CD4-positive, alpha-beta T cell (primary cell): ENCODE data around the gene UTP25. TPM values are rescaled to one million over a fixed set of nuclear protein-coding genes. Genes with fewer than 3 reads are reported as not detected.

Source experiments
- ATAC-seq: fragments of 200-7000 bp; cut with Tn5 transposase; one replicate; pipeline ENCODE4 v1.10.0; 2022; ENCODE audit warnings: mild to moderate bottlenecking; ENCODE audit not compliant: poor library complexity
- CTCF ChIA-PET: fragments of 350-600 bp; sonication (Branson Sonifier 250); formaldehyde crosslinking; loops from one replicate; lab custom pipeline; 2021; ENCODE audit warnings: antibody characterized with exemption, inconsistent platforms; lab: Charles Lee
- POLR2A ChIA-PET: fragments of 350-600 bp; sonication (Branson Sonifier 250); formaldehyde crosslinking; loops from one replicate; lab custom pipeline; 2021; ENCODE audit warnings: antibody characterized with exemption, inconsistent platforms; lab: Charles Lee
- DNase-seq, 14 experiments: peaks; one replicate each; pipeline ENCODE4 v3.0.0-alpha.2; 2013 to 2020; ENCODE audit warnings: mixed read lengths in 2 of 14
- H3K27ac ChIP-seq, 2 donors: one replicate each; pipeline versions ENCODE4 v1.5.1 to v1.7.0; 2013; ENCODE audit warnings: low read length in 2 of 2, low read depth in 1 of 2, mild to moderate bottlenecking in 1 of 2
- H3K27me3 ChIP-seq, 2 experiments: 1 replicate in 1 of 2; 2 replicates in 1 of 2; pipeline versions ENCODE4 v1.6.1 to v1.7.0; 2013; ENCODE audit warnings: low read length in 2 of 2, control low read depth in 1 of 2, mild to moderate bottlenecking in 1 of 2, moderate library complexity in 1 of 2; ENCODE audit not compliant: insufficient read depth in 2 of 2, control insufficient read depth in 1 of 2
- H3K36me3 ChIP-seq: one replicate; pipeline ENCODE4 v1.6.1; 2013; ENCODE audit warnings: low read length, control low read depth; ENCODE audit not compliant: insufficient read depth
- H3K4me1 ChIP-seq: one replicate; pipeline ENCODE4 v1.6.1; 2013; ENCODE audit warnings: low read length, control low read depth; ENCODE audit not compliant: insufficient read depth
- H3K4me3 ChIP-seq: one replicate; pipeline ENCODE4 v1.5.1; 2013; ENCODE audit warnings: mild to moderate bottlenecking, low read length, moderate library complexity
- H3K9me3 ChIP-seq, 2 experiments: 1 replicate in 1 of 2; 2 replicates in 1 of 2; pipeline versions ENCODE4 v1.6.1 to v1.7.0; 2013; ENCODE audit warnings: low read length in 2 of 2, mild to moderate bottlenecking in 2 of 2, control low read depth in 1 of 2, moderate library complexity in 1 of 2; ENCODE audit not compliant: control insufficient read depth in 1 of 2, insufficient read depth in 1 of 2
- H3K27ac Mint-ChIP-seq: one replicate; pipeline ENCODE4 v1.8.0; 2020; ENCODE audit warnings: mixed read lengths
- H3K27me3 Mint-ChIP-seq: one replicate; pipeline ENCODE4 v1.8.0; 2021; ENCODE audit warnings: mixed read lengths
- H3K36me3 Mint-ChIP-seq: one replicate; pipeline ENCODE4 v1.8.0; 2021; ENCODE audit warnings: low read depth, mixed read lengths
- H3K4me1 Mint-ChIP-seq: one replicate; pipeline ENCODE4 v1.8.0; 2021; ENCODE audit warnings: low read depth, mixed read lengths
- H3K4me3 Mint-ChIP-seq: one replicate; pipeline ENCODE4 v1.8.0; 2020; ENCODE audit warnings: mild to moderate bottlenecking, mixed read lengths
- H3K9me3 Mint-ChIP-seq: one replicate; pipeline ENCODE4 v1.8.0; 2020; ENCODE audit warnings: mixed read lengths
- intact Hi-C, 2 experiments: fragments of 100-400 bp; cut with DNase I in 1 of 2; cut with micrococcal nuclease in 1 of 2; formaldehyde crosslinking; loops; one replicate each; pipeline versions ENCODE4 v1.15.1 to v1.9.0; 2023 to 2025; cut with DNase I, micrococcal nuclease
- total RNA-seq, 174 experiments: library from RNA in 2 of 174; stranded (reverse) in 2 of 174; gene quantifications; one replicate each; pipeline ENCODE4 v1.2.3 and lab custom pipeline; 2021 to 2026
- TF ChIP-seq, protein P1 (sequence below): fragments of 200-600 bp; IDR thresholded peaks from one replicate; pipeline ENCODE4 v1.8.0; 2022; ENCODE audit warnings: antibody characterized with exemption, mild to moderate bottlenecking

UTP25 gene
- total RNA-seq, 2 experiments from 2014 or later, result 6.0 to 6.4 TPM

DNA sequence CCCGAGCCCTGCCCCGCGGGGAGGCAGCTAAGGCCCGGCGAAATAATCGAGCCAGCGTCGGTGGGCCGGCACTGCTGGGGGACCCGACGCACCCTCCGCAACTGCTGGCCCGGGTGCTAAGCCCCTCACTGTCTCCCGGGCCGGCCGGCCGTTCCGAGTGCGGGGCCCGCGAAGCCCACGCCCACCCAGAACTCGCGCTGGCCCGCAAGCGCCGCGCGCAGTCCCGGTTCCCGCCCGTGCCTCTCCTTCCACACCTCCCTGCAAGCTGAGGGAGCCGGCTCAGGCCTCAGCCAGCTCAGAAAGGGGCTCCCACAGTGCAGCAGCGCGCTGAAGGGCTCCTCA, 61.3 kb downstream of the UTP25 start:
- no peak overlapping the region for H3K4me3 Mint-ChIP-seq
- H3K36me3 Mint-ChIP-seq, result no peaks in the 10 kb centered on the region
- no peak overlapping the region for H3K4me3 ChIP-seq
- H3K27me3 Mint-ChIP-seq, result peaks cover 35% of the 10 kb centered on the region
- CTCF ChIA-PET, result no interaction called here
- no peak overlapping the region for H3K27ac Mint-ChIP-seq
- intact Hi-C loops, result no loop called here
- H3K27ac ChIP-seq, result no peak overlapping the region
- POLR2A ChIA-PET, result no interaction called here
- TF ChIP-seq, protein P1, sequence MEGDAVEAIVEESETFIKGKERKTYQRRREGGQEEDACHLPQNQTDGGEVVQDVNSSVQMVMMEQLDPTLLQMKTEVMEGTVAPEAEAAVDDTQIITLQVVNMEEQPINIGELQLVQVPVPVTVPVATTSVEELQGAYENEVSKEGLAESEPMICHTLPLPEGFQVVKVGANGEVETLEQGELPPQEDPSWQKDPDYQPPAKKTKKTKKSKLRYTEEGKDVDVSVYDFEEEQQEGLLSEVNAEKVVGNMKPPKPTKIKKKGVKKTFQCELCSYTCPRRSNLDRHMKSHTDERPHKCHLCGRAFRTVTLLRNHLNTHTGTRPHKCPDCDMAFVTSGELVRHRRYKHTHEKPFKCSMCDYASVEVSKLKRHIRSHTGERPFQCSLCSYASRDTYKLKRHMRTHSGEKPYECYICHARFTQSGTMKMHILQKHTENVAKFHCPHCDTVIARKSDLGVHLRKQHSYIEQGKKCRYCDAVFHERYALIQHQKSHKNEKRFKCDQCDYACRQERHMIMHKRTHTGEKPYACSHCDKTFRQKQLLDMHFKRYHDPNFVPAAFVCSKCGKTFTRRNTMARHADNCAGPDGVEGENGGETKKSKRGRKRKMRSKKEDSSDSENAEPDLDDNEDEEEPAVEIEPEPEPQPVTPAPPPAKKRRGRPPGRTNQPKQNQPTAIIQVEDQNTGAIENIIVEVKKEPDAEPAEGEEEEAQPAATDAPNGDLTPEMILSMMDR, result no peak
- H3K9me3 Mint-ChIP-seq, result no peaks in the 10 kb centered on the region
- DNase-seq, result no peak
- peaks cover 0 to 3% of the 10 kb centered on the region in 2 experiments for H3K9me3 ChIP-seq
- H3K36me3 ChIP-seq, result no peaks in the 10 kb centered on the region
- H3K27me3 ChIP-seq, result peaks cover 0 to 2% of the 10 kb centered on the region in 2 experiments
- no peak for ATAC-seq
- no peaks in the 10 kb centered on the region for H3K4me1 Mint-ChIP-seq
- H3K4me1 ChIP-seq, result no peaks in the 10 kb centered on the region

DNA sequence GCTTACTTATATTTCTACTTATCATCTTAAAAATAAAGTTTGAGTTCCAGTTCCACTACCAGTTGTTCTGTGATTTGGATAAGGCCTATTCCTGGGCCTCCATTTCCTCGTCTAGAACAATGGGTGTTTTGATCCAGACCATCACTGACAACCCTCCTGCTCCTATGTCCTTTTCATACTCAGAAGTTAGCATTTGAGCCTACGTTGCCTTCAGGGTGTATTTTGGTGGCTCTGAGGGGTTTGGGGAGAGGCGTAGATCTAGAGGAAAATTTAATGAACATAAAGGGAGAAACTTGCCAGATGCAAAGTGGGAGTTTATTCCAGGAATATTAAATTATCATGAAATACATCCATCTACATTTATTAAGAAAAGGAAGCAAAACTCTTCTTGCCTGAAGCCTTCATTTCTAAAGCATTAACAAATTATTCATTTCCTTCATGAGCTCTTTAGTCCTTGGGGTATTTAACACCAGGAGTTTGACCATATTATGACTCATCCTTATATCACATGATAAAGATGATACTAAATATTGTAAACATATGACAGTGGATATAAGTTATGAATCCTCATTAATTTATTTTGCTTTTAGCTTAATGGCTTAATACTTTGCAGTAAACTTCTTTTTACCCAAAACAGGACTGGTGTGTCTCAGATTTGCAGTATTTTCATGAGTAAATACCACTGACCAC, 63.0 kb downstream of the UTP25 start:
- intact Hi-C loops, result no loop called here
- no peak for ATAC-seq
- POLR2A ChIA-PET, result no interaction called here
- Histone ChIP-seq H3K9me3 (peaks cover 0 to 3% of the 10 kb centered on the region in 2 experiments), H3K36me3 (no peaks in the 10 kb centered on the region), H3K4me1 (no peaks in the 10 kb centered on the region), H3K27ac (no peak overlapping the region), H3K27me3 (peaks cover 0 to 2% of the 10 kb centered on the region in 2 experiments), H3K4me3 (no peak overlapping the region)
- H3K27ac Mint-ChIP-seq, result no peak overlapping the region
- peaks cover 4% of the 10 kb centered on the region for H3K4me1 Mint-ChIP-seq
- CTCF ChIA-PET, result no interaction called here
- H3K27me3 Mint-ChIP-seq, result peaks cover 22% of the 10 kb centered on the region
- DNase-seq, result no peak
- H3K9me3 Mint-ChIP-seq, result no peaks in the 10 kb centered on the region
- H3K36me3 Mint-ChIP-seq, result no peaks in the 10 kb centered on the region
- no peak overlapping the region for H3K4me3 Mint-ChIP-seq
- TF ChIP-seq, protein P1, result no peak

DNA sequence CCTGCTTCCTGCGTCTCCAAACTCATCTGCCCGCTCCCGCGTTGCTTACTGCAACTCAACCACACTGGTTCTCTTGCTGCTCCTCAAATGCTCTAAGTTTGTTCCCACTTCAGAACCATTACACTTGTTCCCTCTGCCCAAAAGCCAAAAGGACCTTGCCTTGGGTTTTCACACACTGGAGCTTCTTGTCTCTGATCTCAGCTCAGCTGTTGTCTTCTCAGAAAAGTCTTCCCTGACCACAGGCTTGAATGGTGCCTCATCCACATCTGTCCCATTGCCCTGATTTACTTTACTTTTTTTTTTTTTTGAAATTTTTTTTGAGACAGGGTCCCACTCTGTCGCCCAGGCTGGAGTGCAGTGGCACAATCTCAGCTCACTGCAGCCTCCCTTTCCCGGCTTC, 66.0 kb downstream of the UTP25 start:
- intact Hi-C loops, result no loop called here
- no peak overlapping the region for H3K4me3 ChIP-seq
- Mint-ChIP-seq H3K36me3 (no peaks in the 10 kb centered on the region), H3K9me3 (no peaks in the 10 kb centered on the region), H3K4me1 (peaks cover 12% of the 10 kb centered on the region), H3K4me3 (no peak overlapping the region), H3K27me3 (peaks cover 19% of the 10 kb centered on the region), H3K27ac (no peak overlapping the region)
- H3K27me3 ChIP-seq, result no peaks in the 10 kb centered on the region
- POLR2A ChIA-PET, result no interaction called here
- H3K36me3 ChIP-seq, result no peaks in the 10 kb centered on the region
- TF ChIP-seq, protein P1, result no peak
- no peak overlapping the region for H3K27ac ChIP-seq
- no peaks in the 10 kb centered on the region for H3K4me1 ChIP-seq
- ATAC-seq, result no peak
- no peak for DNase-seq
- H3K9me3 ChIP-seq, result peaks cover 0 to 3% of the 10 kb centered on the region in 2 experiments
- CTCF ChIA-PET, result no interaction called here
